ENCODE measurements around the gene ENOX1. TPM values are rescaled to one million over a fixed set of nuclear protein-coding genes. Genes with fewer than 3 reads are reported as not detected.

Gene ENOX1
- total and polyA plus RNA-seq, 2 of the 13 experiments (the other 11 are each of a cell fraction or from before 2014, with no cell fraction given): not detected

- DNase-seq (ENCODE audit: low spot score) (no peak), FAIRE-seq (no peak), ATAC-seq (no peak)
- Histone ChIP-seq H3K4me2 (ENCODE audit: low read depth, low read length) (no peak overlapping the region), H3K9ac (ENCODE audit: insufficient read depth, low read depth, low read length) (no peak overlapping the region), H3K27ac (ENCODE audit: extremely low read length, insufficient read depth, low read length) (no peak overlapping the region), H3K27me3 (ENCODE audit: control insufficient read depth in 1 of 2, insufficient read depth in 2 of 2, low read length in 2 of 2) (no peaks in the 10 kb centered on the region), H3K36me3 (replicated peaks in 1 of 2; ENCODE audit: control insufficient read depth in 1 of 2, insufficient read depth in 2 of 2, low read length in 2 of 2) (no peaks in the 10 kb centered on the region), H2AFZ (ENCODE audit: low read length) (no peak overlapping the region), H3K4me1 (ENCODE audit: insufficient read depth, low read length) (no peaks in the 10 kb centered on the region), H3K4me3 (replicated peaks in 1 of 3; ENCODE audit: insufficient read depth in 1 of 3, low read depth in 2 of 3, low read length in 3 of 3) (no peak overlapping the region), H3K79me2 (ENCODE audit: insufficient read depth, low read length) (no peaks in the 10 kb centered on the region), H4K20me1 (ENCODE audit: insufficient read depth, low read length) (no peaks in the 10 kb centered on the region), H3K9me3 (ENCODE audit: low read length) (no peaks in the 10 kb centered on the region)
- intact Hi-C loops (cut with micrococcal nuclease; ENCODE audit: unreplicated experiment): no loop called here
- BruUV-seq (replicated peaks): no TSS peak
- CTCF ChIA-PET (ENCODE audit: low intra/inter-chr PET ratio, low total read pairs): no interaction called here
- POLR2A ChIA-PET: no interaction called here
- WGBS (ENCODE audit: low lambda C conversion rate): 67% methylated on average over 2 of the region's 2 CpGs
- TF ChIP-seq ZNF574 (CRISPR knock-in tag; IDR thresholded peaks at IDR 0.05) (no peak), RAD51 (IDR thresholded peaks at IDR 0.05; ENCODE audit: borderline replicate concordance) (no peak), RAD21 (CRISPR knock-in tag; IDR thresholded peaks at IDR 0.05) (no peak), IRF2 (CRISPR knock-in tag; IDR thresholded peaks at IDR 0.05) (no peak), CBX2 (IDR thresholded peaks at IDR 0.05; ENCODE audit: low read depth, low read length) (no peak), CBX2 (CRISPR knock-in tag; IDR thresholded peaks at IDR 0.05; ENCODE audit: low read depth) (no peak), ZNF678 (CRISPR knock-in tag; IDR thresholded peaks at IDR 0.05) (no peak), ZBTB39 (CRISPR knock-in tag; IDR thresholded peaks at IDR 0.05) (no peak), CC2D1A (CRISPR knock-in tag; IDR thresholded peaks at IDR 0.05) (no peak), KDM2A (CRISPR knock-in tag; IDR thresholded peaks at IDR 0.05; ENCODE audit: borderline replicate concordance, low read depth) (no peak), NPAS2 (CRISPR knock-in tag; IDR thresholded peaks at IDR 0.05; ENCODE audit: borderline replicate concordance) (no peak), FOXO4 (CRISPR knock-in tag; conservative IDR thresholded peaks at IDR 0.05) (no peak)
- in situ Hi-C loops (cut with HindIII; ENCODE audit: extremely low pct_ligation_motif_present, low pct_unique_long_range_greater_than_20kb): no loop called here
Measured at GRCh38 chr13:43482026-43482425, 304.7 kb downstream of the ENOX1 start.

Measured in HepG2 (cell line).